Aortic smooth muscle cell (primary cell): Measurements from ENCODE around the gene MPP7. TPM values are rescaled to one million over a fixed set of nuclear protein-coding genes. Genes with fewer than 3 reads are reported as not detected.

Experiments used
- total RNA-seq: library from RNA; depleted of rRNA; stranded (reverse); fragments of >200 nt; gene quantifications from 2 replicates; pipeline ENCODE4 v1.2.3, GENCODE V29; 2014

Gene MPP7
- total RNA-seq = 0.53 and 2.4 TPM in 2 replicates

DNA sequence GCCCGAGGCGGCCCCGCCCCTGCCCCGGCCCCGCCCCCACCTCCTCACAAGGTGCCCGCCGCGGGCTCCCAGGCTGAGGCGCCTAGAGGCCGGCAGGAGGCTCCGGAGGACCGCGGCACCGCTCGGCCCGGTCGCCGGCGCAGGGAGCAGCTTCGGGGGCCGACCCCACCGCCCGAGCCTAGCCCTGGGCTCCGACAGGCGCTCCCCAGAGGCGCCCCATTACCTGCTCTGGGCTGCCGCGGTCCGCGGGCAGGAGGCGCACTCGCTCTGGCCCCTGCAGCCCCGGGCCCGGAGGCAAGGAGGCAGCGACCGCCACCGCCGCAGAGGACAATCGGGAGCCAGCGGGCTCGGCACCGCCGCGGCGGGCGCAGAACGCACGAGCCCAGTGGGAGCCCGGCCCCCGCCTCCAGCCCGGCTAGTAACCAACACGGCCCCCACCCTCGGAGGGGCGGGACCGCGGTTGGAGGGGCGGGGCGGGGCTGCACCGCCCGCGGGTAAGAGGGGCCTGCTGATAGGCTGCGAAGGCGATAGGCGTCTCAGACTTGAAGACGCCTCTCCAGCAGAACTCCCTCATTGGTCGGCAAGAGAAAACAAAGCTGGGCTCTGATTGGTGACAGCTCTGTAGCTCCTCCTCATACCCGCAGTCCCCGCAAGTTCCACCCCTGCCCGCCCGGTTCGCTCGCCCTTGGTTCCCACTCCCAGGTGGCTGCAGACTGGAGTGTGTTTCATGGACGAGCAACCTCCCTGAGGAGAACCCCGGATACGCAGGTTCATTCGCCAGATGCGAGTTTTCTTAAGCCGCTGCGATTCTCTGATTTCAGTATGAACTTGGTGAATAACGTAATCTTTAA lies at the start of gene MPP7:
TSS of gene MPP7 (minus strand) at position 427 of the 851 bp plus-strand sequence. CDS start 64,460 bp downstream, outside the sequence.

Other genes with a start within 250 kb of the MPP7 start
- gene WAC, start 230.1 kb upstream of the MPP7 start, total RNA-seq = 40.2 and 52.5 TPM in 2 replicates